HepG2 (cell line): ENCODE results near the gene PTPN3. TPM values are rescaled to one million over a fixed set of nuclear protein-coding genes. Genes with fewer than 3 reads are reported as not detected.

ENCODE experiments used
- ATAC-seq: fragments of 200-7000 bp; cut with Tn5 transposase; 3 replicates; pipeline ENCODE4 v1.9.1; 2020; ENCODE audit warnings: mild to moderate bottlenecking, moderate library complexity
- BruUV-seq: library from RNA; stranded (reverse); fragments of 400-500 nt; replicated peaks from 2 replicates; lab custom pipeline; 2021; lab: Mats Ljungman, UMichigan
- CTCF ChIA-PET: fragments of 300-600 bp; formaldehyde crosslinking; extraction: SDS; loops from one replicate; lab custom pipeline; 2021; ENCODE audit warnings: low total read pairs, inconsistent platforms, low intra/inter-chr PET ratio; lab: Yijun Ruan, JAX
- POLR2A ChIA-PET: fragments of 350-600 bp; sonication (Branson Sonifier 250); formaldehyde crosslinking; loops from one replicate; lab custom pipeline; 2020; ENCODE audit warnings: antibody characterized with exemption, inconsistent platforms; lab: Yijun Ruan, JAX
- DNase-seq: peaks from one replicate; pipeline ENCODE4 v3.0.0-alpha.2; 2015; ENCODE audit warnings: low spot score
- FAIRE-seq: peaks from 3 replicates; lab custom pipeline; 2011; peaks lifted over from hg19 to GRCh38; lab: Jason Lieb, UNC
- H2AFZ ChIP-seq: one replicate; pipeline ENCODE4 v1.6.1; 2011; ENCODE audit warnings: low read length, inconsistent platforms
- H3K27ac ChIP-seq: fragments of 300-600 bp; 3 replicates; pipeline ENCODE4 v1.8.0; 2011; ENCODE audit warnings: mixed run types, mild to moderate bottlenecking, mixed read lengths, low read length, inconsistent platforms; ENCODE audit not compliant: insufficient read depth; ENCODE audit errors: extremely low read length
- H3K27me3 ChIP-seq, 2 experiments: fragments of 200-600 bp in 1 of 2; 2 replicates in 1 of 2; 3 replicates in 1 of 2; pipeline versions ENCODE4 v1.6.0 to v1.8.0; 2011; ENCODE audit warnings: low read length in 2 of 2, mild to moderate bottlenecking in 2 of 2, moderate library complexity in 2 of 2, inconsistent platforms in 1 of 2; ENCODE audit not compliant: insufficient read depth in 2 of 2, control insufficient read depth in 1 of 2
- H3K36me3 ChIP-seq, 2 experiments: fragments of 200-600 bp in 1 of 2; replicated peaks in 1 of 2; 2 replicates in 1 of 2; 3 replicates in 1 of 2; pipeline versions ENCODE4 v1.5.1 to v1.8.0; 2011; ENCODE audit warnings: low read length in 2 of 2, inconsistent platforms in 1 of 2; ENCODE audit not compliant: insufficient read depth in 2 of 2, control insufficient read depth in 1 of 2
- H3K4me1 ChIP-seq: 2 replicates; pipeline ENCODE4 v1.5.1; 2012; ENCODE audit warnings: low read length, inconsistent platforms; ENCODE audit not compliant: insufficient read depth
- H3K4me2 ChIP-seq: 2 replicates; pipeline ENCODE4 v1.6.0; 2011; ENCODE audit warnings: low read depth, low read length, inconsistent platforms
- H3K4me3 ChIP-seq, 3 experiments: fragments of 200-600 bp in 1 of 3; sonication (generic), shearing (Covaris generic) in 1 of 3; replicated peaks in 1 of 3; 2 replicates each; pipeline ENCODE4 v1.5.1; 2011 to 2016; ENCODE audit warnings: low read length in 3 of 3, inconsistent platforms in 2 of 3, low read depth in 2 of 3, mild to moderate bottlenecking in 2 of 3, control low read depth in 1 of 3, mixed read lengths in 1 of 3; ENCODE audit not compliant: insufficient read depth in 1 of 3
- H3K79me2 ChIP-seq: one replicate; pipeline ENCODE4 v1.6.1; 2011; ENCODE audit warnings: low read length, inconsistent platforms; ENCODE audit not compliant: insufficient read depth
- H3K9ac ChIP-seq: 2 replicates; pipeline ENCODE4 v1.6.0; 2011; ENCODE audit warnings: mild to moderate bottlenecking, low read depth, low read length, inconsistent platforms; ENCODE audit not compliant: insufficient read depth
- H3K9me3 ChIP-seq: 2 replicates; pipeline ENCODE4 v1.5.1; 2012; ENCODE audit warnings: mild to moderate bottlenecking, low read length
- H4K20me1 ChIP-seq: 2 replicates; pipeline ENCODE4 v1.6.0; 2011; ENCODE audit warnings: inconsistent platforms, mild to moderate bottlenecking, low read length, moderate library complexity; ENCODE audit not compliant: insufficient read depth
- ARNT ChIP-seq: fragments of 450-650 bp; IDR thresholded peaks from 2 replicates; pipeline ENCODE4 v1.6.1; 2017
- PTBP1 ChIP-seq: fragments of 200-400 bp; formaldehyde crosslinking; IDR thresholded peaks from 2 replicates; pipeline ENCODE4 v1.6.1; 2018; ENCODE audit warnings: low read length, low read depth; ENCODE audit not compliant: poor library complexity, severe bottlenecking
- RORA ChIP-seq: sonication (generic); formaldehyde crosslinking; IDR thresholded peaks from 2 replicates; pipeline ENCODE4 v1.5.0; 2020; ENCODE audit warnings: mild to moderate bottlenecking, missing genetic modification reagents, moderate library complexity
- ZNF567 ChIP-seq: sonication (generic); formaldehyde crosslinking; IDR thresholded peaks from 2 replicates; pipeline ENCODE4 v1.8.1; 2023; ENCODE audit warnings: mild to moderate bottlenecking, missing genetic modification reagents, borderline replicate concordance
- WGBS: methylation state at CpG from one replicate; pipeline ENCODE4 v1.1.6; 2017; ENCODE audit warnings: low lambda C conversion rate; 5-methylcytosine and 5-hydroxymethylcytosine counted together
- in situ Hi-C: cut with HindIII; loops from 2 replicates; pipeline ENCODE4 v1.10.0; 2017; ENCODE audit warnings: low pct_unique_long_range_greater_than_20kb; ENCODE audit not compliant: extremely low pct_ligation_motif_present
- intact Hi-C: fragments of 100-400 bp; cut with micrococcal nuclease; formaldehyde crosslinking; loops from one replicate; pipeline ENCODE4 v1.10.0; 2022; ENCODE audit not compliant: unreplicated experiment
- polyA plus RNA-seq, 8 experiments: library from polyadenylated mRNA; depleted of rRNA in 3 of 8; stranded (reverse) in 7 of 8; unstranded in 1 of 8; fragments of >200 nt; fragmentation: Illumina TruSeq in 4 of 8; extraction: Trizol in 4 of 8; gene quantifications; 2 replicates each; pipeline versions ENCODE4 v1.2.1 to v1.2.3, GENCODE V29; 2011 to 2016; ENCODE audit warnings: low read depth in 4 of 8, missing spikeins in 1 of 8, mixed read lengths in 1 of 8; ENCODE audit not compliant: insufficient read depth in 1 of 8
- total RNA-seq, 5 experiments: library from RNA; depleted of rRNA; stranded (reverse); fragments of >200 nt; fragmentation: Illumina TruSeq; extraction: Trizol; gene quantifications; 2 replicates each; pipeline ENCODE4 v1.2.3, GENCODE V29; 2016; ENCODE audit warnings: low read depth in 1 of 5
- TF ChIP-seq, protein P1 (sequence below): sonication (generic); formaldehyde crosslinking; IDR thresholded peaks from 2 replicates; pipeline ENCODE4 v1.9.0; 2021; ENCODE audit warnings: missing genetic modification reagents, mild to moderate bottlenecking, borderline replicate concordance

Gene PTPN3
- total and polyA plus RNA-seq, 2 of the 13 experiments (the other 11 are each of a cell fraction or from before 2014, with no cell fraction given): 5.6 to 20.5 TPM

DNA sequence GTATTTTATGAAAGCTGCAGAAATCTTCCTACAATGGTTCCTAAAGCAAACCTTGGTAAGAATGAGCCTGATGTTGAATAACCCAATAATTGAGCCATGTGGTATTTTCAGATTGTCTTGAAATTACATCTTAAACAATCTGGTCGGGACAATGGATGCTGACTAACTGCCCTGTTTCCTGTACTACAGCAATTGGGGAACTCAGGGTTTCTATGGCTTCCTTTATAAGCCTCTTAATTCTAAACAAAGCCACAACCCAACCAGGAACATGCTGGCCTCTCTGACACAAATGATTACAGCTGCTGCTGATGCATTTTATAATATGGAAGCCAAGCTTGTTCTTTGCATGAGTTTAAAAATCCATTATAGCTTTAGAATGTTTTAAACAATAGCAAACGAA is 30.2 kb downstream of the PTPN3 start:
- Histone ChIP-seq H3K4me3 (no peak overlapping the region), H3K9ac (no peak overlapping the region), H2AFZ (no peak overlapping the region), H3K4me1 (peaks cover 11% of the 10 kb centered on the region), H4K20me1 (no peaks in the 10 kb centered on the region), H3K27me3 (no peaks in the 10 kb centered on the region), H3K9me3 (no peaks in the 10 kb centered on the region), H3K4me2 (no peak overlapping the region), H3K36me3 (peaks cover 0 to 3% of the 10 kb centered on the region in 2 experiments; a peak in 2 of 5 replicates), H3K79me2 (peaks cover 6% of the 10 kb centered on the region), H3K27ac (no peak overlapping the region)
- TF ChIP-seq RORA (CRISPR knock-in tag) (no peak), ZNF567 (CRISPR knock-in tag) (no peak), ARNT (no peak), PTBP1 (no peak)
- TF ChIP-seq, protein P1, sequence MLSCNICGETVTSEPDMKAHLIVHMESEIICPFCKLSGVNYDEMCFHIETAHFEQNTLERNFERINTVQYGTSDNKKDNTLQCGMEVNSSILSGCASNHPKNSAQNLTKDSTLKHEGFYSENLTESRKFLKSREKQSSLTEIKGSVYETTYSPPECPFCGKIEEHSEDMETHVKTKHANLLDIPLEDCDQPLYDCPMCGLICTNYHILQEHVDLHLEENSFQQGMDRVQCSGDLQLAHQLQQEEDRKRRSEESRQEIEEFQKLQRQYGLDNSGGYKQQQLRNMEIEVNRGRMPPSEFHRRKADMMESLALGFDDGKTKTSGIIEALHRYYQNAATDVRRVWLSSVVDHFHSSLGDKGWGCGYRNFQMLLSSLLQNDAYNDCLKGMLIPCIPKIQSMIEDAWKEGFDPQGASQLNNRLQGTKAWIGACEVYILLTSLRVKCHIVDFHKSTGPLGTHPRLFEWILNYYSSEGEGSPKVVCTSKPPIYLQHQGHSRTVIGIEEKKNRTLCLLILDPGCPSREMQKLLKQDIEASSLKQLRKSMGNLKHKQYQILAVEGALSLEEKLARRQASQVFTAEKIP: no peak
- in situ Hi-C loops: no loop called here
- FAIRE-seq: no peak
- ATAC-seq: no peak
- ChIA-PET CTCF (no interaction called here), POLR2A (no interaction called here)
- BruUV-seq: no TSS peak
- no peak for DNase-seq
- 95% methylated on average over 2 of the region's 2 CpGs for WGBS
- intact Hi-C loops: loop anchor here (5.0 kb wide), 1 partner anchor 39 kb away; no protein-coding TSS in a partner anchor
